GM23338 (cell line): Measurements from ENCODE around the gene ZNF546. TPM values are rescaled to one million over a fixed set of nuclear protein-coding genes. Genes with fewer than 3 reads are reported as not detected.
A peak's percentile ranks its signal among the peaks of the same experiment; 100 is the strongest.

ENCODE experiments used
- ATAC-seq: fragments of 200-7000 bp; cut with Tn5 transposase; 3 replicates; pipeline ENCODE4 v1.9.1; 2020
- DNase-seq: peaks from one replicate; pipeline ENCODE4 v3.0.0-alpha.2; 2015; ENCODE audit warnings: low spot score
- H2AFZ ChIP-seq: fragments of 200-600 bp; sonication (generic); 2 replicates; pipeline ENCODE4 v1.8.0; 2016; ENCODE audit warnings: antibody characterized with exemption, mild to moderate bottlenecking, moderate library complexity
- H3F3A ChIP-seq: fragments of 200-600 bp; sonication (generic); replicated peaks from 2 replicates; pipeline ENCODE4 v1.8.0; 2017; ENCODE audit warnings: antibody characterized with exemption, mixed run types, low read depth
- H3K27ac ChIP-seq: fragments of 200-600 bp; sonication (generic); 2 replicates; pipeline ENCODE4 v1.6.1; 2016; ENCODE audit warnings: low read depth
- H3K27me3 ChIP-seq: fragments of 200-600 bp; sonication (generic); 2 replicates; pipeline ENCODE4 v1.8.0; 2016; ENCODE audit warnings: mild to moderate bottlenecking, mixed run types, moderate library complexity; ENCODE audit not compliant: insufficient read depth
- H3K36me3 ChIP-seq: fragments of 200-600 bp; sonication (generic); 2 replicates; pipeline ENCODE4 v1.8.0; 2016; ENCODE audit warnings: mild to moderate bottlenecking; ENCODE audit not compliant: insufficient read depth
- H3K4me1 ChIP-seq: fragments of 200-600 bp; sonication (generic); 2 replicates; pipeline ENCODE4 v1.8.0; 2016; ENCODE audit warnings: mild to moderate bottlenecking, moderate library complexity; ENCODE audit not compliant: insufficient read depth
- H3K4me2 ChIP-seq: fragments of 200-600 bp; sonication (generic); 2 replicates; pipeline ENCODE4 v1.7.1; 2017; ENCODE audit warnings: mixed run types
- H3K4me3 ChIP-seq: fragments of 200-600 bp; sonication (generic); 2 replicates; pipeline ENCODE4 v1.6.1; 2016; ENCODE audit warnings: mixed run types
- H3K79me2 ChIP-seq: fragments of 200-600 bp; sonication (generic); replicated peaks from 2 replicates; pipeline ENCODE4 v1.8.0; 2017; ENCODE audit warnings: mild to moderate bottlenecking; ENCODE audit not compliant: insufficient read depth
- H3K9me2 ChIP-seq: fragments of 200-600 bp; sonication (generic); 2 replicates; pipeline ENCODE4 v1.8.0; 2017; ENCODE audit not compliant: insufficient read depth
- H4K20me1 ChIP-seq: fragments of 200-600 bp; sonication (generic); replicated peaks from 2 replicates; pipeline ENCODE4 v1.8.0; 2017; ENCODE audit warnings: mild to moderate bottlenecking; ENCODE audit not compliant: insufficient read depth
- H3K27ac Mint-ChIP-seq: 2 replicates; pipeline ENCODE4 v1.8.0; 2020; ENCODE audit warnings: inconsistent platforms, mild to moderate bottlenecking, moderate library complexity, mixed read lengths
- H3K27me3 Mint-ChIP-seq: 3 replicates; pipeline ENCODE4 v1.8.0; 2022; ENCODE audit warnings: low read depth, mild to moderate bottlenecking, moderate library complexity, mixed read lengths, inconsistent platforms; ENCODE audit not compliant: insufficient read depth, poor library complexity
- H3K36me3 Mint-ChIP-seq: 3 replicates; pipeline ENCODE4 v1.8.0; 2021; ENCODE audit warnings: low read depth, mild to moderate bottlenecking, inconsistent platforms, moderate library complexity, mixed read lengths
- H3K4me1 Mint-ChIP-seq: 3 replicates; pipeline ENCODE4 v1.8.0; 2020; ENCODE audit warnings: mild to moderate bottlenecking, inconsistent platforms, mixed read lengths
- H3K4me3 Mint-ChIP-seq: 3 replicates; pipeline ENCODE4 v1.8.0; 2021; ENCODE audit warnings: moderate library complexity, mild to moderate bottlenecking, inconsistent platforms, mixed read lengths
- H3K9me3 Mint-ChIP-seq: 3 replicates; pipeline ENCODE4 v1.8.0; 2020; ENCODE audit warnings: moderate library complexity, mild to moderate bottlenecking, inconsistent platforms, mixed read lengths
- CREB1 ChIP-seq: fragments of 250-450 bp; sonication (Bioruptor Pico); IDR thresholded peaks from 2 replicates; pipeline ENCODE4 v1.5.0; 2020; ENCODE audit warnings: low read depth, mild to moderate bottlenecking, moderate library complexity
- CTCF ChIP-seq, 2 experiments: fragments of 200-600 bp in 1 of 2; sonication (generic) in 1 of 2; conservative IDR thresholded peaks; 2 replicates each; pipeline versions ENCODE4 v1.5.1 to v1.6.1; 2016 to 2017; ENCODE audit warnings: antibody characterized with exemption in 2 of 2, low read depth in 2 of 2, mild to moderate bottlenecking in 2 of 2, moderate library complexity in 1 of 2
- ETS1 ChIP-seq: IDR thresholded peaks from 2 replicates; pipeline ENCODE4 v1.6.1; 2016; ENCODE audit warnings: antibody characterized with exemption
- EZH2 ChIP-seq: fragments of 200-600 bp; sonication (generic); IDR thresholded peaks from one replicate; pipeline ENCODE4 v1.8.0; 2017; ENCODE audit warnings: antibody characterized with exemption, mild to moderate bottlenecking, low read depth; ENCODE audit not compliant: unreplicated experiment
- EZH2phosphoT487 ChIP-seq: fragments of 200-600 bp; sonication (generic); IDR thresholded peaks from one replicate; pipeline ENCODE4 v1.8.1; 2018; ENCODE audit warnings: antibody characterized with exemption; ENCODE audit not compliant: unreplicated experiment
- JUNB ChIP-seq: IDR thresholded peaks from one replicate; pipeline ENCODE4 v1.6.1; 2016; ENCODE audit warnings: antibody characterized with exemption; ENCODE audit not compliant: unreplicated experiment
- NANOG ChIP-seq: IDR thresholded peaks from 2 replicates; pipeline ENCODE4 v1.6.1; 2016; ENCODE audit warnings: antibody characterized with exemption, borderline replicate concordance
- POLR2AphosphoS5 ChIP-seq: IDR thresholded peaks from 2 replicates; pipeline ENCODE4 v1.6.1; 2016; ENCODE audit warnings: antibody characterized with exemption, low read depth
- REST ChIP-seq: IDR thresholded peaks from one replicate; pipeline ENCODE4 v1.6.1; 2018; ENCODE audit warnings: antibody characterized with exemption; ENCODE audit not compliant: unreplicated experiment
- STAT1 ChIP-seq: IDR thresholded peaks from one replicate; pipeline ENCODE4 v1.6.1; 2016; ENCODE audit warnings: antibody characterized with exemption; ENCODE audit not compliant: unreplicated experiment
- ZNF114 ChIP-seq: fragments of 250-450 bp; sonication (Bioruptor Pico); IDR thresholded peaks from 2 replicates; pipeline ENCODE4 v1.5.0; 2020; ENCODE audit warnings: mild to moderate bottlenecking, moderate library complexity
- ZNF331 ChIP-seq: fragments of 250-450 bp; sonication (Bioruptor Pico); IDR thresholded peaks from 2 replicates; pipeline ENCODE4 v1.5.0; 2020; ENCODE audit warnings: low read depth, mild to moderate bottlenecking, moderate library complexity
- polyA plus RNA-seq: library from polyadenylated mRNA; unstranded; fragments of >200 nt; fragmentation: Nextera tagmentation; extraction: Ambion mirVana; gene quantifications from 2 replicates; pipeline ENCODE4 v1.2.1, GENCODE V29; 2016
- total RNA-seq: library from RNA; depleted of rRNA; stranded (reverse); fragments of >200 nt; shearing (Covaris generic); gene quantifications from 2 replicates; pipeline ENCODE4 v1.2.3, GENCODE V29; 2014

Gene ZNF546
- total and polyA plus RNA-seq, 2 experiments from 2014 or later = 0.38 to 0.95 TPM

GRCh38 chr19:39970425-39970674 is 26.5 kb upstream of the ZNF546 start:
- Histone ChIP-seq H3K9me2 (0 out of 2 replicates have a peak, but pooled peaks cover 3% of the 10 kb centered on the region), H4K20me1 (peaks cover 7% of the 10 kb centered on the region; the same call in 1 of the 2 replicates), H3K36me3 (peaks cover 13% of the 10 kb centered on the region), H3K4me2 (peak overlapping the region; percentile 83), H3F3A (no peaks in the 10 kb centered on the region), H3K27me3 (no peaks in the 10 kb centered on the region), H3K27ac (peak overlapping the region; percentile 64; the same call in 1 of the 2 replicates), H3K4me3 (peak overlapping the region; percentile 99), H3K79me2 (peaks cover 17% of the 10 kb centered on the region), H3K4me1 (no peaks in the 10 kb centered on the region; the same call in 1 of the 2 replicates), H2AFZ (peak overlapping the region; percentile 80)
- peaks cover 8% of the 10 kb centered on the region; the same call in 2 of the 3 replicates for H3K4me1 Mint-ChIP-seq
- H3K4me3 Mint-ChIP-seq = peak overlapping the region; percentile 96
- H3K36me3 Mint-ChIP-seq = peaks cover 42% of the 10 kb centered on the region
- H3K27me3 Mint-ChIP-seq = peaks cover 11% of the 10 kb centered on the region
- TF ChIP-seq CREB1 (CRISPR knock-in tag) (no peak), NANOG (no peak), ZNF114 (CRISPR knock-in tag) (no peak), CTCF (conservative IDR thresholded peaks at IDR 0.05; ENCODE audit: low read depth in 2 of 2) (no peak)
- H3K9me3 Mint-ChIP-seq = no peaks in the 10 kb centered on the region; the same call in 2 of the 3 replicates
- ATAC-seq (peak; percentile 34), DNase-seq (no peak)
- H3K27ac Mint-ChIP-seq = peak overlapping the region; percentile 97

GRCh38 chr19:39970675-39971379 is 26.0 kb upstream of the ZNF546 start, which contains the start of gene PSMC4:
PSMC4 (plus strand) TSS chr19:39971165; CDS start chr19:39971203, 38 bp downstream.
- ATAC-seq (peak; percentile 98), DNase-seq (peak; percentile 99)
- H3K9me3 Mint-ChIP-seq = no peaks in the 10 kb centered on the region; the same call in 2 of the 3 replicates
- Histone ChIP-seq H4K20me1 (peaks cover 7% of the 10 kb centered on the region), H3F3A (no peaks in the 10 kb centered on the region), H3K4me3 (peak within 1 kb of the TSS; percentile 99), H3K4me2 (peak within 1 kb of the TSS; percentile 99), H3K27ac (peak within 1 kb of the TSS; percentile 64; the same call in 1 of the 2 replicates), H3K4me1 (no peaks in the 10 kb centered on the region; the same call in 1 of the 2 replicates), H3K27me3 (no peaks in the 10 kb centered on the region), H3K79me2 (peaks cover 17% of the 10 kb centered on the region), H3K36me3 (peaks cover 13% of the 10 kb centered on the region), H3K9me2 (0 out of 2 replicates have a peak, but pooled peaks cover 3% of the 10 kb centered on the region), H2AFZ (peak within 1 kb of the TSS; percentile 80)
- H3K27ac Mint-ChIP-seq = peak within 1 kb of the TSS; percentile 97
- H3K27me3 Mint-ChIP-seq = peaks cover 11% of the 10 kb centered on the region
- H3K4me3 Mint-ChIP-seq = peak within 1 kb of the TSS; percentile 96
- H3K36me3 Mint-ChIP-seq = peaks cover 47% of the 10 kb centered on the region
- peaks cover 8% of the 10 kb centered on the region; the same call in 2 of the 3 replicates for H3K4me1 Mint-ChIP-seq
- TF ChIP-seq JUNB (no peak), POLR2AphosphoS5 (peak; percentile 93), EZH2 (no peak), STAT1 (no peak), ETS1 (peak; percentile 97), ZNF331 (CRISPR knock-in tag) (no peak), NANOG (no peak), ZNF114 (CRISPR knock-in tag) (no peak), EZH2phosphoT487 (no peak), REST (no peak)
